GM23248 (cell line): ENCODE data around the gene NPB. TPM values are rescaled to one million over a fixed set of nuclear protein-coding genes. Genes with fewer than 3 reads are reported as not detected.

ENCODE experiments used
- DNase-seq: peaks from one replicate; pipeline ENCODE4 v3.0.0-alpha.2; 2015
- H2AFZ ChIP-seq: fragments of 200-600 bp; sonication (generic); 2 replicates; pipeline ENCODE4 v1.6.1; 2016; ENCODE audit warnings: antibody characterized with exemption
- H3F3A ChIP-seq: fragments of 200-600 bp; sonication (generic); 2 replicates; pipeline ENCODE4 v1.6.1; 2016; ENCODE audit warnings: mild to moderate bottlenecking, antibody characterized with exemption, mixed run types; ENCODE audit not compliant: insufficient read depth
- H3K27ac ChIP-seq: fragments of 200-600 bp; sonication (generic); 2 replicates; pipeline ENCODE4 v1.5.1; 2016; ENCODE audit warnings: mild to moderate bottlenecking
- H3K27me3 ChIP-seq: fragments of 200-600 bp; sonication (generic); replicated peaks from 2 replicates; pipeline ENCODE4 v1.6.1; 2016; ENCODE audit warnings: mild to moderate bottlenecking; ENCODE audit not compliant: insufficient read depth
- H3K36me3 ChIP-seq: fragments of 200-600 bp; sonication (generic); 2 replicates; pipeline ENCODE4 v1.6.1; 2016; ENCODE audit warnings: low read depth, mild to moderate bottlenecking
- H3K4me1 ChIP-seq: fragments of 200-600 bp; sonication (generic); 2 replicates; pipeline ENCODE4 v1.6.1; 2016; ENCODE audit warnings: mild to moderate bottlenecking; ENCODE audit not compliant: insufficient read depth
- H3K4me2 ChIP-seq: fragments of 200-600 bp; sonication (generic); one replicate; pipeline ENCODE4 v1.6.1; 2016; ENCODE audit warnings: mild to moderate bottlenecking; ENCODE audit not compliant: unreplicated experiment
- H3K4me3 ChIP-seq: fragments of 200-600 bp; sonication (generic); 2 replicates; pipeline ENCODE4 v1.5.1; 2016; ENCODE audit warnings: mild to moderate bottlenecking
- H3K79me2 ChIP-seq: fragments of 200-600 bp; sonication (generic); 2 replicates; pipeline ENCODE4 v1.6.1; 2016; ENCODE audit warnings: mild to moderate bottlenecking; ENCODE audit not compliant: insufficient read depth
- H3K9ac ChIP-seq: fragments of 200-600 bp; sonication (generic); 2 replicates; pipeline ENCODE4 v1.6.1; 2016; ENCODE audit warnings: mild to moderate bottlenecking
- H3K9me2 ChIP-seq: fragments of 200-600 bp; sonication (generic); 2 replicates; pipeline ENCODE4 v1.6.1; 2016; ENCODE audit warnings: mixed run types, mild to moderate bottlenecking, moderate library complexity; ENCODE audit not compliant: insufficient read depth
- H3K9me3 ChIP-seq: fragments of 200-600 bp; sonication (generic); one replicate; pipeline ENCODE4 v1.6.1; 2017; ENCODE audit warnings: low read depth
- H4K20me1 ChIP-seq: fragments of 200-600 bp; sonication (generic); 2 replicates; pipeline ENCODE4 v1.6.0; 2016; ENCODE audit not compliant: insufficient read depth
- EZH2 ChIP-seq: fragments of 200-600 bp; sonication (generic); IDR thresholded peaks from 2 replicates; pipeline ENCODE4 v1.6.1; 2018; ENCODE audit warnings: antibody characterized with exemption, mild to moderate bottlenecking; ENCODE audit not compliant: insufficient read depth, poor library complexity, severe bottlenecking
- EZH2phosphoT487 ChIP-seq: fragments of 200-600 bp; sonication (generic); IDR thresholded peaks from 2 replicates; pipeline ENCODE4 v1.6.1; 2018; ENCODE audit warnings: antibody characterized with exemption, moderate library complexity, mild to moderate bottlenecking, low read depth; ENCODE audit not compliant: insufficient read depth
- WGBS, 2 experiments: methylation state at CpG; one replicate each; pipeline ENCODE4 v1.1.6; 2015 to 2017; ENCODE audit warnings: low lambda C conversion rate in 2 of 2, low coverage in 1 of 2; ENCODE audit errors: missing lambda C conversion rate in 2 of 2; 5-methylcytosine and 5-hydroxymethylcytosine counted together
- in situ Hi-C: fragments of 300-500 bp; cut with MboI; formaldehyde crosslinking; loops from 2 replicates; pipeline ENCODE4 v1.15.0; 2020
- polyA plus RNA-seq: library from polyadenylated mRNA; unstranded; fragments of >200 nt; fragmentation: Nextera tagmentation; extraction: Ambion mirVana; gene quantifications from 2 replicates; pipeline ENCODE4 v1.2.1, GENCODE V29; 2016
- total RNA-seq: library from RNA; depleted of rRNA; stranded (reverse); fragments of >200 nt; shearing (Covaris generic); gene quantifications from 2 replicates; pipeline ENCODE4 v1.2.3, GENCODE V29; 2014

The NPB gene
- total and polyA plus RNA-seq, 2 experiments from 2014 or later: 1.1 to 2.4 TPM

DNA sequence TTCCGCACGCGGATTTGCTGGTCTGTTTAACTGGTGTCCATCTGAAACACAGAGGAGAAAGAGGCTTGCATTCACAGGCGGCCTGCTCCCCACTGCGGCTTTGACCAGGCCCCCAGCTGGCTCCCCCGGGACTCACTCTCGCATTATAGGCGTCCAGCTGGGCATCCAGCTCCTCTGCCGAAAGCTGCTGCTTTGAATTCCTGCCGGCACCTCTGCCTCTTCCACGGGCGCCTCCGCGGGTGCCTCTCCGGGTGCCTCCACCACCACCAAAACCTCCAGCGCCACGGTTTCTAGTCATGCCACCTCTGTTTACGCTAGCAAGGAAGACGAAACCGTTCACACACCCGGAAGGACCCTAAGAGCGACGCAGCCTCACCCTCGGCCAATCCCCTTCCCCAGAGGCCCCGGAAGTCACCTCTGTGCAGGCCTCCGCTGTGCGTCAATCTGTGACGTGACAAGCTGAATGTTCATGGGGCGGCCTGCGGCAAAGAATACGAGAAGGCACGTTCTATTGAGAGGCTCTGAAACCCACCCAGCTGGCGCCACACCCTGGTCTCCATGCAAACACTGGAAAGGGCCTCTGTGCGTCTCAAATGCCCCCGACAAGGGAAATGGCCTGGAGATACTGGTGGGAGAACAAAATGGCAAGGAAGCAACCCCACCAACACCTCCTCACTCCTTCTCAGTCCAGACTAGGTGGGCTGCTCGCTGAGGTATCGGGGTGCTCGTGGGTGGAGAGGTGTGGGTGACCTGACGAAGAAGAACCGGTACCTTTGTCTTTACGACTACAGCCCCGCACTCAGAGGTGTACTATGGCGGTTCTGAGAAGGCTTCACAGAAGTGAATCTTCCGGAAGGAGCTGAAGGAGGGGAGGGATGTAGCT lies 13.7 kb upstream of the NPB start:
- no peak overlapping the region for H3K4me2 ChIP-seq
- H3K4me3 ChIP-seq: no peak overlapping the region
- H3K9me3 ChIP-seq: no peaks in the 10 kb centered on the region
- no peak overlapping the region for H2AFZ ChIP-seq
- TF ChIP-seq EZH2 (no peak), EZH2phosphoT487 (no peak)
- no peak overlapping the region for H3K27ac ChIP-seq
- H3K9me2 ChIP-seq: no peaks in the 10 kb centered on the region
- H4K20me1 ChIP-seq: no peaks in the 10 kb centered on the region; the same call in 1 of the 2 replicates
- peaks cover 36% of the 10 kb centered on the region for H3K36me3 ChIP-seq
- peaks cover 92% of the 10 kb centered on the region for H3K79me2 ChIP-seq
- H3K4me1 ChIP-seq: peaks cover 17% of the 10 kb centered on the region
- peaks cover 12% of the 10 kb centered on the region; the same call in 1 of the 2 replicates for H3F3A ChIP-seq
- no peaks in the 10 kb centered on the region for H3K27me3 ChIP-seq
- no peak overlapping the region for H3K9ac ChIP-seq
- WGBS, 2 experiments: 93 to 94% methylated on average over 44 of the region's 44 CpGs
- in situ Hi-C loops: no loop called here
- no peak for DNase-seq

- H4K20me1 ChIP-seq: no peaks in the 10 kb centered on the region; the same call in 1 of the 2 replicates
These were observed 12.9 kb upstream of the NPB start for GRCh38 chr17:81888988-81889595.

DNA sequence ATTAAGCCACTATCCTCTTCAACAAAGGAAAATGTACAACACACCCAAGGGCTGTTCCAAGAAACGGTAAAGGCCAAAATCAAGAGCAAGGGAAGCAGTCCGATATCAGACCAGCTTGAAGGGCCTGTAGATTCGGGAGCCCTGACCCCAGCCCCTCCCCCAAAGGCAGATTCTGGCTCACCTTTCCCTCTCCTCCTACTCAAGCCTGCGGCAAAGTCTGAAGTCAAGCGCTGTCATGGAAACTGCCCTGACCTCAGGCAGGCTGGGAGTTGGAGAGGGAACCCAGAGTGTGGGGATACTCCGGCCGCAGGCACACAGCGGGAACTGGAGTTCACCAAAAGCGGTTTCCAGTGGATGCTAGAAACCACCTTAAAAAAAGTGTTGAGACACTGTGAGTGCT lies 12.4 kb upstream of the NPB start:
- Histone ChIP-seq H3K27ac (0 out of 2 replicates have a peak overlapping the region, but pooled peaks have one; percentile 64), H3K4me3 (peak overlapping the region; percentile 89), H2AFZ (no peak overlapping the region), H3K9me3 (no peaks in the 10 kb centered on the region), H3K9ac (peak overlapping the region; percentile 86), H3K4me1 (peaks cover 17% of the 10 kb centered on the region), H3K27me3 (no peaks in the 10 kb centered on the region), H3K9me2 (no peaks in the 10 kb centered on the region), H4K20me1 (no peaks in the 10 kb centered on the region; the same call in 1 of the 2 replicates), H3K4me2 (no peak overlapping the region), H3K79me2 (peaks cover 91% of the 10 kb centered on the region), H3K36me3 (peaks cover 36% of the 10 kb centered on the region), H3F3A (peaks cover 12% of the 10 kb centered on the region; the same call in 1 of the 2 replicates)
- 80 to 84% methylated on average over 9 of the region's 9 CpGs for WGBS, 2 experiments
- in situ Hi-C loops: no loop called here
- no peak for TF ChIP-seq EZH2phosphoT487
- no peak for TF ChIP-seq EZH2
- DNase-seq: no peak

More at GRCh38 chr17:81888988-81889595, 12.9 kb upstream of the NPB start:
- no peak for TF ChIP-seq EZH2phosphoT487
- TF ChIP-seq EZH2: no peak
- H3K9me2 ChIP-seq: no peaks in the 10 kb centered on the region
- no peaks in the 10 kb centered on the region for H3K9me3 ChIP-seq
- no peak overlapping the region for H2AFZ ChIP-seq
- no peak overlapping the region for H3K27ac ChIP-seq
- peaks cover 12% of the 10 kb centered on the region; the same call in 1 of the 2 replicates for H3F3A ChIP-seq
- H3K9ac ChIP-seq: peak overlapping the region; percentile 86; the same call in 1 of the 2 replicates
- DNase-seq: no peak
- H3K4me3 ChIP-seq: 0 out of 2 replicates have a peak overlapping the region, but pooled peaks have one; percentile 89
- in situ Hi-C loops: no loop called here
- no peak overlapping the region for H3K4me2 ChIP-seq
- H3K36me3 ChIP-seq: peaks cover 36% of the 10 kb centered on the region
- 93 to 95% methylated on average over 16 of the region's 16 CpGs for WGBS, 2 experiments
- H3K27me3 ChIP-seq: no peaks in the 10 kb centered on the region
- H3K79me2 ChIP-seq: peaks cover 92% of the 10 kb centered on the region
- H3K4me1 ChIP-seq: peaks cover 17% of the 10 kb centered on the region

- Histone ChIP-seq H3K79me2 (peaks cover 84% of the 10 kb centered on the region), H3K36me3 (peaks cover 37% of the 10 kb centered on the region), H4K20me1 (no peaks in the 10 kb centered on the region; the same call in 1 of the 2 replicates), H3K27me3 (no peaks in the 10 kb centered on the region), H3K4me2 (peak overlapping the region; percentile 74), H3F3A (peaks cover 18% of the 10 kb centered on the region), H3K9ac (peak overlapping the region; percentile 86), H3K9me2 (no peaks in the 10 kb centered on the region), H2AFZ (no peak overlapping the region), H3K4me3 (peak overlapping the region; percentile 89), H3K27ac (peak overlapping the region; percentile 64), H3K9me3 (no peaks in the 10 kb centered on the region), H3K4me1 (peaks cover 17% of the 10 kb centered on the region)
- WGBS, 2 experiments: 5 to 8% methylated on average over 48 to 69 of the region's 69 CpGs
- DNase-seq: peak; percentile 58
- no peak for TF ChIP-seq EZH2phosphoT487
- TF ChIP-seq EZH2: no peak
- in situ Hi-C loops: no loop called here
These were observed 11.4 kb upstream of the NPB start for GRCh38 chr17:81890447-81891302.
